ENCODE results near the gene SNAP91. TPM values are rescaled to one million over a fixed set of nuclear protein-coding genes. Genes with fewer than 3 reads are reported as not detected.
A peak's percentile ranks its signal among the peaks of the same experiment; 100 is the strongest.

SNAP91 gene
- total RNA-seq, 1 experiment from 2014 or later = 0.95 TPM

- intact Hi-C loops (cut with micrococcal nuclease; ENCODE audit: unreplicated experiment) = no loop called here
- ATAC-seq = peak; percentile 84; the same call in 1 of the 2 replicates
- H3K27ac ChIP-seq (ENCODE audit: low read length) = no peak overlapping the region
- no peaks in the 10 kb centered on the region for H3K9me3 ChIP-seq (ENCODE audit: control insufficient read depth, insufficient read depth, low read depth, low read length)
- H3K4me1 ChIP-seq (ENCODE audit: control insufficient read depth, insufficient read depth, low read length) = no peaks in the 10 kb centered on the region
- peak; percentile 75 for TF ChIP-seq CTCF (IDR thresholded peaks at IDR 0.05)
- no peak for TF ChIP-seq POLR2AphosphoS5 (IDR thresholded peaks at IDR 0.05; ENCODE audit: low read depth, low read length)
- TF ChIP-seq TCF7L2 (IDR thresholded peaks at IDR 0.05; ENCODE audit: low read depth, low read length) = no peak
- no peak for TF ChIP-seq SIN3A (IDR thresholded peaks at IDR 0.05; ENCODE audit: borderline replicate concordance, insufficient read depth, low read depth, low read length)
- ChIA-PET POLR2A (no interaction called here), CTCF (no interaction called here)
- peak; percentile 24 for DNase-seq (ENCODE audit: low read depth, low spot score)
- no peaks in the 10 kb centered on the region for H3K36me3 ChIP-seq (ENCODE audit: control insufficient read depth, insufficient read depth, low read length)
- no peak overlapping the region for H3K4me3 ChIP-seq (ENCODE audit: low read depth in 2 of 2, low read length in 2 of 2)
- BruUV-seq (replicated peaks) = no TSS peak
- H3K27me3 ChIP-seq (ENCODE audit: control insufficient read depth, insufficient read depth, low read length) = no peaks in the 10 kb centered on the region
- in situ Hi-C loops (cut with HindIII; ENCODE audit: low pct_unique_long_range_greater_than_20kb, low sequenced_read_pairs) = no loop called here
Measured at GRCh38 chr6:83592770-83593394, 116.0 kb downstream of the SNAP91 start.

DNA sequence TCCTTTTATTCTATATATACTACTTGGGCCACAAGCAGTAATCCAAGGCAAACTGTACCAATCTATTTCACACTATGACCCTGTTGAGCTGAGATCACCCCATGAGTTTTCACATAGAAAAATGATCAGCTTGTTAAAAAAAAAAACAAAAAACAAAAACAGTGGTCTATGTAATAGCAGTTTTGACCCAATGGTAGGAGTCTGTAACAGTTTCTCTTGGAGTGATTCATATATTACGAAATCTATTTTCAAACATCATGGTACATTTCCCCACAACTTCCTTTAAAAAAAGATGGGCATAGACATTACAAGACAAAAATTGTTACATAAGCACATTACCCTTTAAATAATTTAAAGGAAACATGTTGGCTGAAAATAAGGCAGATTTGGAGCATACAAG, 118.5 kb downstream of the SNAP91 start:
- H3K27ac ChIP-seq (ENCODE audit: low read length) = no peak overlapping the region
- CTCF ChIA-PET = no interaction called here
- no peak for ATAC-seq
- no peaks in the 10 kb centered on the region for H3K27me3 ChIP-seq (ENCODE audit: control insufficient read depth, insufficient read depth, low read length)
- BruUV-seq (replicated peaks) = no TSS peak
- no peaks in the 10 kb centered on the region for H3K9me3 ChIP-seq (ENCODE audit: control insufficient read depth, insufficient read depth, low read depth, low read length)
- TF ChIP-seq TCF7L2 (IDR thresholded peaks at IDR 0.05; ENCODE audit: low read depth, low read length) (no peak), CTCF (IDR thresholded peaks at IDR 0.05) (no peak), POLR2AphosphoS5 (IDR thresholded peaks at IDR 0.05; ENCODE audit: low read depth, low read length) (no peak), REST (IDR thresholded peaks at IDR 0.05; ENCODE audit: insufficient read depth in 1 of 2, low read depth in 2 of 2, low read length in 1 of 2) (no peak), SIN3A (IDR thresholded peaks at IDR 0.05; ENCODE audit: borderline replicate concordance, insufficient read depth, low read depth, low read length) (no peak)
- in situ Hi-C loops (cut with HindIII; ENCODE audit: low pct_unique_long_range_greater_than_20kb, low sequenced_read_pairs) (no loop called here), intact Hi-C loops (cut with micrococcal nuclease; ENCODE audit: unreplicated experiment) (no loop called here)
- no peak for DNase-seq (ENCODE audit: low read depth, low spot score)
- H3K4me3 ChIP-seq (ENCODE audit: low read depth in 2 of 2, low read length in 2 of 2) = no peak overlapping the region
- no peaks in the 10 kb centered on the region for H3K4me1 ChIP-seq (ENCODE audit: control insufficient read depth, insufficient read depth, low read length)
- no peaks in the 10 kb centered on the region for H3K36me3 ChIP-seq (ENCODE audit: control insufficient read depth, insufficient read depth, low read length)
- POLR2A ChIA-PET = no interaction called here

Measured in Panc1 (cell line).